GM20000 (cell line): ENCODE measurements around the gene PCBP4.

ENCODE experiments used
- DNase-seq: peaks from one replicate; pipeline ENCODE4 v3.0.0; 2012; ENCODE audit warnings: low spot score
- TF ChIP-seq, protein P1 (sequence below): IDR thresholded peaks from 2 replicates; pipeline ENCODE4 v1.5.1; 2012; ENCODE audit warnings: mild to moderate bottlenecking, control low read depth; ENCODE audit errors: extremely low read depth, missing control alignments

The PCBP4 gene

DNA sequence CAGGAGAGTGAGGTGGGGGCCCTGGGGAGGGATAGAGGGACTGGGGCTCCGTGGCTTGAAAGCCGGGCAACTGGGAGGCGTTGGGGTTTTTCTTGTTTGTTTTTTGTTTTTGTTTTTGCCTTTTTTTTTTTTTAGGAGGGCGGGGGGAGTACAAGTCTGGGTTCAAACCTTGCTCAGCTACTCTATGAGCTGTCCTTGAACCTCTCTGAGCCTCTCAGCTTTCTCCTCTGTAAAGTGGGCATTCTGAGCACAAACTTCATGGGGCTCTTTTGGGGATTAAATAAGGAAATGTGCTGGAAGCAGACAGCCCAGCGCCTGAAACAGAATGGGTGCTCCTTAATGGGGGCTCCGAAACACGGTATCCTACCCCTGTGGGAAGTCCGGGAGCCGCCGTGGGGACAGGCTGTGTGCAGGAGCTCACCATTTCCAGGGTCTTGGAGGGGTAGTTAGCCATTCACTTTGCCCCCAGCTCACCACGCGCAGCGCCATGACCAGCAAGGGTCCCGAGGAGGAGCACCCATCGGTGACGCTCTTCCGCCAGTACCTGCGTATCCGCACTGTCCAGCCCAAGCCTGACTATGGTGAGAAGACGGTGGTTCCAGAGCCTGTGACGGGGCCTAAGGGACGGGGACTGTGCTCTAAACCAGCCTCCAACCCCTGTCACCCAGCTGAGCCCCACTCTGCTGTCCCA, 16.5 kb upstream of the PCBP4 start:
- TF ChIP-seq, protein P1, sequence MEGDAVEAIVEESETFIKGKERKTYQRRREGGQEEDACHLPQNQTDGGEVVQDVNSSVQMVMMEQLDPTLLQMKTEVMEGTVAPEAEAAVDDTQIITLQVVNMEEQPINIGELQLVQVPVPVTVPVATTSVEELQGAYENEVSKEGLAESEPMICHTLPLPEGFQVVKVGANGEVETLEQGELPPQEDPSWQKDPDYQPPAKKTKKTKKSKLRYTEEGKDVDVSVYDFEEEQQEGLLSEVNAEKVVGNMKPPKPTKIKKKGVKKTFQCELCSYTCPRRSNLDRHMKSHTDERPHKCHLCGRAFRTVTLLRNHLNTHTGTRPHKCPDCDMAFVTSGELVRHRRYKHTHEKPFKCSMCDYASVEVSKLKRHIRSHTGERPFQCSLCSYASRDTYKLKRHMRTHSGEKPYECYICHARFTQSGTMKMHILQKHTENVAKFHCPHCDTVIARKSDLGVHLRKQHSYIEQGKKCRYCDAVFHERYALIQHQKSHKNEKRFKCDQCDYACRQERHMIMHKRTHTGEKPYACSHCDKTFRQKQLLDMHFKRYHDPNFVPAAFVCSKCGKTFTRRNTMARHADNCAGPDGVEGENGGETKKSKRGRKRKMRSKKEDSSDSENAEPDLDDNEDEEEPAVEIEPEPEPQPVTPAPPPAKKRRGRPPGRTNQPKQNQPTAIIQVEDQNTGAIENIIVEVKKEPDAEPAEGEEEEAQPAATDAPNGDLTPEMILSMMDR: no peak
- no peak for DNase-seq

DNA sequence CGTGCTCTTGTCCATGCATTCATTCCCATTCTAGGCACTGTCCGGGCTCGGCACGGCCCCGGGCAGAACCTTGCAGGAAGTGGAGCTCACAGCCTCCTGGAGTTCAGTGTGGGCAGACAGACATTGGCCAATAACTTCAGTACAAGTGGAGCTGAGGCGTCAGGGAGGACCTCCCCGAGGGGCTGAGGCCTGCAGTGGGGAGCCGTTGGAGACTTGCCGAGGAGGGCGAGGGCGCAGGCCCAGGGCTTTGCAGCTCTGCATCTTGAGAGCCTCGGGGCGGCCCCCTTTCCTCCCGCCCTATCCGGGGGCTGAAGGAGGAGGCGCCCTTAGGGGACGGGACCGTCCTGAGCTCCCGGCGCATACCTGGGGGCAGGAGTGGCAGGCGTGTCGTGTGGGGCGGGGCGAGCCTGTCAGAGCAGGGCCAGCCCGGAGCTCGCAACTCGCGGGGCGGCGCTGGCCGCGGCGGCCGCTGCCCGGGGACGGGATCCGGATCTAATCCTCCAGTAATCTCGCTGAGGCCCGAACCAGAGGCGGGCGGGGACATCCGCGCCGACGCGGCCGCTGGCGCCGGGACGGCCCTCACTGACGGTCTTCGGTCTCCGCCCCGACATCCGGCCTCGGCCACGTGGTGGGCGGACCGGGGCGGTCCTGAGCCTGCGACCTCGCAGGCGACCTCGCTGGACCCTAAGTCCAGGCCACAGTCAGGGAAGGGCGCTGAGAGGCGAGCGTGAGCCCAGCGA, 15.8 kb upstream of the PCBP4 start, which contains the start of gene ACY1:
Gene ACY1, plus strand, starts transcription at position 698 of the 740 bp plus-strand sequence. CDS start 530 bp downstream, outside the sequence.
- peak; percentile 97 for DNase-seq
- TF ChIP-seq, protein P1: no peak

DNA sequence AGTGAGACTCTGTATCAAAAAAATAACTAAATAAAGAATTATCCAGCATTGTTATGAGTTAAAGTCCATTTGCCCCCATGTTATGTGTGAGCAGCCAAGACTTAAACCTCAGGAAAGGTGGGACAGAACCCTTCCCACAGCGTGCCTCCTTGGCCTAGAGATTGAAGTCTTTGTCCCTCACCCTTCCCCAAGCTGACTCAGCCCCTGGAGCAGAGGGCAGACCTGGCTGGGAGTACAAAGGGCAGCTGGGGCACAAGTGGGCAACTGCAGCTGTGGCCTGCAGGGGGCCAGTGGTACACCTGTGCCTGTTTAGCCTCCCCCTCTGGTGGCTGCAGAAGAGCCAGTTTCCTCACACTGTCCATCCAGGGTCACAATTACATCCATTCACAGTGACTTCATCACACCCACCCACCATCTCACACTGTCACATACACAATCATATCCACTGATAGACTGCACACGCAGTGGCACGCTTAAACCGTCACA, 15.1 kb upstream of the PCBP4 start:
- peak; percentile 84 for DNase-seq

DNA sequence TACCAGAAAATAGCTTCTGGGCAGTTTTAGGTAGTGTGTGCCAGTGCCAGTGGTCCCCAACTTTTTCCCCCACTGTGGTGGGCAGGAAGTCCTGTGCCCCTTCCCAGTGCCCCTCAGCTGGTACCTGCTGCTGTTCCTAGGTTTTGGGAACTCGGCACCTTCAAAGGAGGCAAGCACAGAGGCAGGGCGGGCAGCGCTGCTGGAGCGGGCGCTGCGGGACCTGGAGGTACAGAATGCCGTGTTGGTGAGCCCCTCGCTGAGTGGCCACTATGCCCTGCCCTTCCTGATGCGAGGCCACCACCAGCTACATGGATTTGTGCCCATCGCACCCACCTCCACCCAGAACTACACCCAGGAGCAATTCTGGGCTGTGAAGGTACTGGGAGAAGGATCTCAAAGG, 13.0 kb upstream of the PCBP4 start:
- TF ChIP-seq, protein P1: no peak
- no peak for DNase-seq

More for the DNA sequence above, 15.1 kb upstream of the PCBP4 start:
- TF ChIP-seq, protein P1: peak; percentile 55

DNA sequence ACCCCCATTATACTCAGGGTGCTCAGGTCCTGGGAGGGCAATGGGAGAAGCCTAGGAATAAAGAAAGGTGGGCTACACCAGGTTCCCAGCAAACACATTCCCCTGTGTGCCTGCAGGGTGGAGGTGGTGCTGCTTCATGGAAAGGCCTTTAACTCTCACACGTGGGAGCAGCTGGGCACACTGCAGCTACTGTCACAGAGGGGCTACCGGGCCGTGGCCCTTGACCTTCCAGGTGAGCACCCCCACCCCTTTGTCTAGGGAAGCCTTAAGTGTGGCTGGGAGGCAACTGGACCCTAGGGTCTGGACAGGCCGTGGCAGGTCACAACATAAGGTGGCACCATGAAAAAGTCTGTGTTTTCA, 10.9 kb upstream of the PCBP4 start:
- TF ChIP-seq, protein P1: no peak
- DNase-seq: no peak

DNA sequence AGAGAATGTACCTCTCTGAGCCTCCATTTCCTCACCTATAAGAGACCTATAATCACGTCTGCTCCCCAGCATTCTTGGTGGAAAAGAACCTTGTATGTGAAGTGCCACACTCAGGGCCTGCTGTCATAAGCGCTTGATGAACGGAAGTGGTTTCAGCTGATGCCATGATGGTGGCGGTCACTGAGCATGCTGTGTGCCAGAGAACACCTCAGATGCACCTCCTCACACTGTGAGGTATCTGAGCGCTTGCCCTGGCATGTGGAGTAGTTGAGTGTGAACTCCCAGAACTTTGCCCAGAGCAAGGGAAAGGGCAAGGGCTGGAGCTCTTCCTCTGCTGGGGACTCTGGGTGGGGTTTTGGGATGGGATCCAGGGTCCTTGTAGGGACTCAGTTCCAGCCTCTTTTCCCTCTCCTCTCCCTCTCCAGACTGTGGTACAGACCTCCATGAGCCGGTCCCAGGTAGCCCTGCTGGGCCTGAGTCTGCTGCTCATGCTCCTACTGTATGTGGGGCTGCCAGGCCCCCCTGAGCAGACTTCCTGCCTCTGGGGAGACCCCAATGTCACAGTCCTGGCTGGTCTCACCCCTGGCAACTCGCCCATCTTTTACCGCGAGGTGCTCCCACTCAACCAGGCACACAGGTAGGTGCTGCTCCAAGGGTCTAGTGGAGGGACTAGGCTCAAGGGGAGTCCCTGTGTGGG, 10.3 kb upstream of the PCBP4 start:
- TF ChIP-seq, protein P1: no peak
- DNase-seq: no peak
